GM12878 (cell line): Measurements from ENCODE around the gene ACOT7. TPM values are rescaled to one million over a fixed set of nuclear protein-coding genes. Genes with fewer than 3 reads are reported as not detected.

Source experiments
- CEBPZ ChIP-seq: fragments of 150-350 bp; IDR thresholded peaks from 2 replicates; pipeline ENCODE4 v1.6.1; 2016; ENCODE audit warnings: low read depth, low read length
- NFYA ChIP-seq: IDR thresholded peaks from 2 replicates; pipeline ENCODE4 v1.6.1; 2011; ENCODE audit warnings: low read depth, mild to moderate bottlenecking, low read length, improper control_type of control experiment, borderline replicate concordance
- RELB ChIP-seq: fragments of 450-650 bp; IDR thresholded peaks from 2 replicates; pipeline ENCODE4 v1.6.1; 2017; ENCODE audit warnings: low read depth, mild to moderate bottlenecking, moderate library complexity
- polyA plus RNA-seq, 11 experiments: library from polyadenylated mRNA; depleted of rRNA in 4 of 11; unstranded in 6 of 11; stranded (reverse) in 5 of 11; fragments of >200 nt; fragmentation: Nextera tagmentation in 4 of 11; fragmentation: Illumina TruSeq in 1 of 11; extraction: Ambion mirVana in 4 of 11; extraction: Trizol in 1 of 11; gene quantifications; 1 replicate in 1 of 11; 2 replicates in 10 of 11; pipeline versions ENCODE4 v1.2.1 to v1.2.3, GENCODE V29; 2011 to 2016; ENCODE audit warnings: inconsistent platforms in 2 of 11, missing spikeins in 2 of 11, low read depth in 1 of 11
- total RNA-seq, 4 experiments: library from RNA; depleted of rRNA in 3 of 4; stranded (reverse); fragments of >200 nt in 3 of 4; fragmentation: Illumina TruSeq in 1 of 4; extraction: Trizol in 1 of 4; gene quantifications; 2 replicates each; pipeline versions ENCODE4 v1.2.1 to v1.2.3, GENCODE V29; 2013 to 2021
- TF ChIP-seq, protein P1 (sequence below): fragments of 450-650 bp; IDR thresholded peaks from 2 replicates; pipeline ENCODE4 v1.6.1; 2017; ENCODE audit warnings: mild to moderate bottlenecking, moderate library complexity
- TF ChIP-seq, protein P2 (sequence below): IDR thresholded peaks from 2 replicates; pipeline ENCODE4 v1.6.1; 2012; ENCODE audit warnings: low read length, inconsistent platforms

ACOT7 gene
- total and polyA plus RNA-seq, 10 of the 15 experiments (the other 5 are each of a cell fraction or from before 2014, with no cell fraction given): 8.9 to 206 (median 61.2) TPM

GRCh38 chr1:6380037-6380436 is 13.5 kb downstream of the ACOT7 start (continued):
- TF ChIP-seq, protein P1, sequence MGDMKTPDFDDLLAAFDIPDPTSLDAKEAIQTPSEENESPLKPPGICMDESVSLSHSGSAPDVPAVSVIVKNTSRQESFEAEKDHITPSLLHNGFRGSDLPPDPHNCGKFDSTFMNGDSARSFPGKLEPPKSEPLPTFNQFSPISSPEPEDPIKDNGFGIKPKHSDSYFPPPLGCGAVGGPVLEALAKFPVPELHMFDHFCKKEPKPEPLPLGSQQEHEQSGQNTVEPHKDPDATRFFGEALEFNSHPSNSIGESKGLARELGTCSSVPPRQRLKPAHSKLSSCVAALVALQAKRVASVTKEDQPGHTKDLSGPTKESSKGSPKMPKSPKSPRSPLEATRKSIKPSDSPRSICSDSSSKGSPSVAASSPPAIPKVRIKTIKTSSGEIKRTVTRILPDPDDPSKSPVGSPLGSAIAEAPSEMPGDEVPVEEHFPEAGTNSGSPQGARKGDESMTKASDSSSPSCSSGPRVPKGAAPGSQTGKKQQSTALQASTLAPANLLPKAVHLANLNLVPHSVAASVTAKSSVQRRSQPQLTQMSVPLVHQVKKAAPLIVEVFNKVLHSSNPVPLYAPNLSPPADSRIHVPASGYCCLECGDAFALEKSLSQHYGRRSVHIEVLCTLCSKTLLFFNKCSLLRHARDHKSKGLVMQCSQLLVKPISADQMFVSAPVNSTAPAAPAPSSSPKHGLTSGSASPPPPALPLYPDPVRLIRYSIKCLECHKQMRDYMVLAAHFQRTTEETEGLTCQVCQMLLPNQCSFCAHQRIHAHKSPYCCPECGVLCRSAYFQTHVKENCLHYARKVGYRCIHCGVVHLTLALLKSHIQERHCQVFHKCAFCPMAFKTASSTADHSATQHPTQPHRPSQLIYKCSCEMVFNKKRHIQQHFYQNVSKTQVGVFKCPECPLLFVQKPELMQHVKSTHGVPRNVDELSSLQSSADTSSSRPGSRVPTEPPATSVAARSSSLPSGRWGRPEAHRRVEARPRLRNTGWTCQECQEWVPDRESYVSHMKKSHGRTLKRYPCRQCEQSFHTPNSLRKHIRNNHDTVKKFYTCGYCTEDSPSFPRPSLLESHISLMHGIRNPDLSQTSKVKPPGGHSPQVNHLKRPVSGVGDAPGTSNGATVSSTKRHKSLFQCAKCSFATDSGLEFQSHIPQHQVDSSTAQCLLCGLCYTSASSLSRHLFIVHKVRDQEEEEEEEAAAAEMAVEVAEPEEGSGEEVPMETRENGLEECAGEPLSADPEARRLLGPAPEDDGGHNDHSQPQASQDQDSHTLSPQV: no peak
- TF ChIP-seq RELB (no peak), CEBPZ (no peak), NFYA (no peak)
- TF ChIP-seq, protein P2, sequence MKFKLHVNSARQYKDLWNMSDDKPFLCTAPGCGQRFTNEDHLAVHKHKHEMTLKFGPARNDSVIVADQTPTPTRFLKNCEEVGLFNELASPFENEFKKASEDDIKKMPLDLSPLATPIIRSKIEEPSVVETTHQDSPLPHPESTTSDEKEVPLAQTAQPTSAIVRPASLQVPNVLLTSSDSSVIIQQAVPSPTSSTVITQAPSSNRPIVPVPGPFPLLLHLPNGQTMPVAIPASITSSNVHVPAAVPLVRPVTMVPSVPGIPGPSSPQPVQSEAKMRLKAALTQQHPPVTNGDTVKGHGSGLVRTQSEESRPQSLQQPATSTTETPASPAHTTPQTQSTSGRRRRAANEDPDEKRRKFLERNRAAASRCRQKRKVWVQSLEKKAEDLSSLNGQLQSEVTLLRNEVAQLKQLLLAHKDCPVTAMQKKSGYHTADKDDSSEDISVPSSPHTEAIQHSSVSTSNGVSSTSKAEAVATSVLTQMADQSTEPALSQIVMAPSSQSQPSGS: no peak
- TF ChIP-seq, all 136 proteins: peak for 0
